ENCODE results near the gene CCDC157.

DNA sequence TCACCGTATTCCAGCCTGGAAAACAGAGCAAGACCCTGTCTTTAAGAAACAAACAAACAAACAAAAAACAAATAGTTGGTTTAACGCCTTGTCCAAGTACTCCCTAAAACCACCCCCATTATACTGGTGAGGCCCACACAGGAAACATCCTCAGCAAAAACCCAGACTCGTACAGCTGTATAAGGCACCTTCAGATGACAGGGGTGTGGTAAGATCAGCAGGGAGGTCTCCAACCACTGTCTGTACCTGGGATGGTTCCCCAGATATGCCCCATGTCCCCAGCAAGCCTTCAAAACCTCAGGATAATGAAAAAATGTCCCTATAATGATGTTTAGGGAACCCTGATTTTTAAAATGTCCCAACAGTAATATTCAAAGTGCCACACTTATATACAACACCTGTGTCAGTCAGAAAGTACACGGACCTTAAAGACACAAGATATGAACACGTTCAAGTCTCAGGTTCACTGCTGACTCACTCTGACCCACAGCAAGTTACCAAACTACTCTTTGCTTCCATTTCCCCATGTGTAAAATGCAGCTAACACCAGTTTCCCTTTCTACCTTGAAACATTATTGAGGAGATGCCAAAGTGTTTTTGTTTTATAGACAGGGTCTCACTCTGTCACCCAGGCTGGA, 9.4 kb upstream of the CCDC157 start:
- TF ChIP-seq, protein P1, sequence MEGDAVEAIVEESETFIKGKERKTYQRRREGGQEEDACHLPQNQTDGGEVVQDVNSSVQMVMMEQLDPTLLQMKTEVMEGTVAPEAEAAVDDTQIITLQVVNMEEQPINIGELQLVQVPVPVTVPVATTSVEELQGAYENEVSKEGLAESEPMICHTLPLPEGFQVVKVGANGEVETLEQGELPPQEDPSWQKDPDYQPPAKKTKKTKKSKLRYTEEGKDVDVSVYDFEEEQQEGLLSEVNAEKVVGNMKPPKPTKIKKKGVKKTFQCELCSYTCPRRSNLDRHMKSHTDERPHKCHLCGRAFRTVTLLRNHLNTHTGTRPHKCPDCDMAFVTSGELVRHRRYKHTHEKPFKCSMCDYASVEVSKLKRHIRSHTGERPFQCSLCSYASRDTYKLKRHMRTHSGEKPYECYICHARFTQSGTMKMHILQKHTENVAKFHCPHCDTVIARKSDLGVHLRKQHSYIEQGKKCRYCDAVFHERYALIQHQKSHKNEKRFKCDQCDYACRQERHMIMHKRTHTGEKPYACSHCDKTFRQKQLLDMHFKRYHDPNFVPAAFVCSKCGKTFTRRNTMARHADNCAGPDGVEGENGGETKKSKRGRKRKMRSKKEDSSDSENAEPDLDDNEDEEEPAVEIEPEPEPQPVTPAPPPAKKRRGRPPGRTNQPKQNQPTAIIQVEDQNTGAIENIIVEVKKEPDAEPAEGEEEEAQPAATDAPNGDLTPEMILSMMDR (IDR thresholded peaks at IDR 0.05), result no peak
- no peak for TF ChIP-seq POLR2AphosphoS5 (IDR thresholded peaks at IDR 0.05)
- no peak for TF ChIP-seq POLR2A (IDR thresholded peaks at IDR 0.05)
- TF ChIP-seq EP300 (IDR thresholded peaks at IDR 0.05), result no peak

Data from suprapubic skin (tissue), 4 donors.